ENCODE data around the gene GSTM5.
"Not testable (repeated sequence)": the region's sequence is repeated elsewhere in the genome, so short reads cannot be mapped to it uniquely, and the experiment has no call there.

GSTM5 gene

DNA sequence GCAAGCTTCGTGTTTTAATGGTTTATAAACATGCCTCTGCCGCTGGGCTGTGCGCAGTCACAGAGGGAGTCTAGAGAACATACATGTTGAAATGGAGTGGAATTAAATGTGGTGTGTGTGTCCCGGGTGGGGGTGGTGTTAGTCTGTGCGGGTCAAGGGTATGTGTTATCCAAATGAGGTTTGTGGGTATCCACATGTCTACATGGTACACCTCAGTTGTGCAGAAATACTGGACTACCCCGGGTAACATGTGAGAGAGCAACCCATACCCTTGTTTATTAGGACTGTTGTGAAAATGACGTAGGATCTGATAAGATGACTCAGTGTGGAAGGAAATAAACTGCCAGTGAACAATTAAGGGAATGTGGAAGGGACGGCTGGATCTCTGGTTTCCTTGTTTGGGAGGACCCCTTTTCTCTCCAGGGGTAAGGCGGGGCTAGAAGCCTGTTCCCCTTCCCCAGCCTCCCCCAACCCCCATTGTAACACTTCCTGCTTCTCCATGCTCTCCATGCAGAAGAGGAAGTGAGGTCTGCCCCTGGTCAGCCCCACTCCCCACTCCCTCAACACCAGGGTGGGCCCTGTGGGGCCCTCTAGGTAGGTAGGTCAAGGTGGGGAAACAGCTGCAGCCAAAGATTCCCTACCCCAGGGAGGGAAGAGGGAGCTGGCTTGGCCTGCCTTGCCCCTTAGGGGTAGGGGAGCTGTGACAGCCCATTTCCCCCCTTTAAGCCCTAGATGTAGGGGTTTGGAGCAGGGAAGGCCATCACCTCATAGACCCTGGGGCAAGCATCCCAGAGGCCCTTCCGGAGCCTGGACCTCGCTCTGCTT is 51.0 kb downstream of the GSTM5 start:
- DNase-seq, result no peak

DNA sequence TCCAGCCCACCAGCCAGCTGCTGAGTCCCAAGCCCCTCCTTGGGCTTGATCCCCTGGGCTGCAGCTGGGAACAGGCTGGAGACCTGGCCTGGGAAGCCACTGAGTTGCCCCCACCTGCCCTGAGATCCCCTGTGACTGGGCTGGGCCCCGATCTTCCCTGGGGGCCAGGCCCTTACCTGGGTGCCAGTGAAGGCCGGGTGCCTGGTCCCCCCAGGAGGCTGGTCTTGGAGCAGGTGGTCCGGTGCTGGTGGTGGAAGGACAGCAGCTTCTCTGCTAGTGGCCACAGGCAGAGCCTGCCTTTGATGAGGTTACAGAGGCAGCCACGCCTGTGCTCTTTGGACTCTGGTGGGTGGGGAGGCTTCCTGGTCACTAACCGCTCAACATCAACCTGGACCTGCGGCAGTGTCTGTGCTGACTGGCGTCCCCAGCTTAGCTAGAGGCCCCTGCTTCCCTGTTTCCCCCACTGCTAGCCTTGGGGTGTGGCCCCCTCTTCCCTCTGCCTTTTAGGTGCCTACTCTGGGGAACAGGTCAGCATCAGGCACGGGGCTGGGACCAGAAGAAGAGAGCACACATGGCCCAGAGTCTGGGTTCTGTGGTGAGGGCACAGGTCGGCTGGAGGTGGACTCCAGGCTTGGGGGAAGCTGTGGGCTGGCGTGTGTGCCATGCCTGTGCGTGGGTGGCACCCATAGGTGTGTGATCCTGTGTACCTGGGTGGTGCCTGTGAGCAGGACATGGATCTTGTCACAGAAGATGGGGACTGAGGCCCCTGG is 51.8 kb downstream of the GSTM5 start, which contains the start of gene EPS8L3:
EPS8L3 (minus strand) TSS at position 278 of the 770 bp plus-strand sequence. CDS start 2,174 bp downstream, outside the sequence.
- DNase-seq, result no peak

DNA sequence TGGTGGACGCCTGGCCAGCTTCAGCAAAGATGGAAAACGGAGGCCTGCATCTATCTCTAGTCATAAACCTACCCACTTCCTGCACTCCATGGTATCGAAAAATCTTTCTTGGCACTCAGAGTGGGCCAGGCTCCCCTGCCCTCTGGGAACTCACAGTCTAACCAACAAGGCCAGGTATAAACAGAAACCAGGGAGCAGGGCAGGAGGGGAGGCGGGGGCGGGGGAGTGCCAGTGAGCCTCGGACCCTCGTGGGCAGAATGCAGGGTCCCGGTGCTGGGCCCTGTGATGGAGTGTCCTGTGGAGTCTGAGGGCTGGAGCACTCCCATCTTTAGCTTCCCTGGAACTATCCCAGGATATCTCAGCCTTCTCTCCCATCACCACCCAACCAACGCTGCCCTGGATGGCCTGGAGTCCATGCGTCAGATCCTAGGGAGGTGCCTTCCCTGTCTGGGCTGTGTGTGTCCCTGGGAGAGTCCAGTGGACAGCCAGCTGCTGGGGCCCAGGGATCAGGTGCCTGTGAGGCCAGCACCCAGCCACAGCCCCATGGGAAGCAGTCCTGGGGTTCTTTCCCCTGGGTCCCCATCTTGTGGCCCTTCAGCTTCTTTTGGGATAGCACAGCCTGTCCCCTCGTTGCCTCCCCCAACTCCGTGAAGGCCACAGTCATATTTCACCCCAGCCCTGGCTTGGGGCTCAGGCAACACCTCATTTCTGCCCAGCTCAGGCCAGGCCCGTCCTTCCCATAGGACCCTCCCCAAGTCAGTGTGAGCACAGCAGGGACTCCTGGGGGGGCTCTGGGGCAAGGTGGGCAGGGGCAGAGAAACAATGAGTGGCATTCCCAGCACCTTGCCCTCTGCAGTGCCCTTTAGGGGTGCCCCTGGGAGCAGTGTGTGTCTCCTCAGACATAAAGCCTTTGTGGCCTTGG is 52.8 kb downstream of the GSTM5 start:
- no peak for DNase-seq

- no peak for DNase-seq
Measured at GRCh38 chr1:109765483-109765815, 53.4 kb downstream of the GSTM5 start.

DNA sequence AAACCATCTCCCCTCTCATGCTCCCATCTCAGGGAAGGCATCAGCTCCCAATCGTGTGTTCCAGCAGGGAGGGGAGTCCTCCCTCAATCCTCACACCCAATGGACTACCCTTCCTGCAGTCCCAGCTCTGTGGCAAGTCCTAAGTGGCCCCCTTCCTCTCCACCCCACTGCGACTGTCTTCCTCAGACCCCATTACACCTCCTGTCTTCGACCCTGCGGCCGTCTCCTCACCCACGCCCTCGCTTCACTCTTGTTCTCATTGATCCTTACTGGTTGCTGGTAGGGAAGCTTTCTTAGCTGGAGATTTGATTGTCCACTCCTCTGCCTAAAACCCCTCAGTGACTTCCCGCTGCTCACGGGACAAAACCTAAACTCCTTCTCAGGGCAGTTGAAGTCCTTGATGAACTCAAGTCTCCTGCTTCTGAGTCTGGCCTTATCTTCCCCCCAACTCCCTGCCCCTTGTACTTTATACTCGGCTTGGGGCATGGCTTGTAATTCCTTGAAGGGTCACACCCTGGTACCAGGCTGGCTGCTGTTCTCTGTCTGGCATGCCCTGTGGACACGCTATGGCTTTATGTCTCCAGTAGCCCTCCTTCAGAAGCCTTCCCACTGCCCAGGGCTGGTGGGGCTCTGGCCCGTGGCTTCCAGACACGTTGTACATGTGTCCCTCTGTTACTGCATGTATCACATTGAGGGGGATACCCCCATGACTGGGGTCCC is 54.0 kb downstream of the GSTM5 start:
- no peak for DNase-seq

GRCh38 chr1:109766991-109767636 is 55.1 kb downstream of the GSTM5 start:
- not testable (repeated sequence) for DNase-seq

Measured in activated CD4-positive, alpha-beta T cell treated with anti-CD3 and anti-CD28 coated beads, Interleukin-2, amount 50 U/mL, for 16 hours (primary cell).